HL-60/S4 treated with retinoic acid at 250 ng/mL for 4 days and 3 days (cell line): ENCODE results near the gene CLEC19A.

Experiments
- in situ Hi-C: fragments of 300-500 bp; cut with MboI; formaldehyde crosslinking; loops from 2 replicates; pipeline ENCODE4 v1.7.0; 2022; ENCODE audit warnings: low sequenced_read_pairs

The CLEC19A gene

GRCh38 chr16:19285431-19285830 lies at the start of gene CLEC19A:
Gene CLEC19A, plus strand, starts transcription at chr16:19285731. Its CDS starts 121 bp downstream, at chr16:19285852.
- in situ Hi-C loops, result no loop called here

GRCh38 chr16:19235886-19236285 lies 49.6 kb upstream of the CLEC19A start:
- in situ Hi-C loops, result no loop called here

- in situ Hi-C loops, result no loop called here
Measured at GRCh38 chr16:19236561-19237209, 48.8 kb upstream of the CLEC19A start.

GRCh38 chr16:19238406-19238805 lies 47.1 kb upstream of the CLEC19A start:
- in situ Hi-C loops, result no loop called here

- in situ Hi-C loops, result no loop called here
Measured at GRCh38 chr16:19239511-19240155, 45.9 kb upstream of the CLEC19A start.

GRCh38 chr16:19240494-19240893 lies 45.0 kb upstream of the CLEC19A start:
- in situ Hi-C loops, result no loop called here

- in situ Hi-C loops, result no loop called here
Measured at GRCh38 chr16:19241512-19241911, 44.0 kb upstream of the CLEC19A start.

GRCh38 chr16:19242186-19242585 lies 43.3 kb upstream of the CLEC19A start:
- in situ Hi-C loops, result no loop called here

GRCh38 chr16:19242987-19243575 lies 42.5 kb upstream of the CLEC19A start:
- in situ Hi-C loops, result no loop called here

- in situ Hi-C loops, result no loop called here
Measured at GRCh38 chr16:19245326-19245925, 40.1 kb upstream of the CLEC19A start.

GRCh38 chr16:19252904-19253303 lies 32.6 kb upstream of the CLEC19A start:
- in situ Hi-C loops, result no loop called here

GRCh38 chr16:19254611-19255010 lies 30.9 kb upstream of the CLEC19A start:
- in situ Hi-C loops, result no loop called here

- in situ Hi-C loops, result no loop called here
Measured at GRCh38 chr16:19264123-19264673, 21.3 kb upstream of the CLEC19A start.

GRCh38 chr16:19265380-19265930 lies 20.1 kb upstream of the CLEC19A start:
- in situ Hi-C loops, result no loop called here

- in situ Hi-C loops, result no loop called here
Measured at GRCh38 chr16:19266774-19267173, 18.8 kb upstream of the CLEC19A start.

- in situ Hi-C loops, result no loop called here
Measured at GRCh38 chr16:19269098-19269497, 16.4 kb upstream of the CLEC19A start.

GRCh38 chr16:19274165-19274797 lies 11.2 kb upstream of the CLEC19A start:
- in situ Hi-C loops, result no loop called here

- in situ Hi-C loops, result no loop called here
Measured at GRCh38 chr16:19278403-19278802, 7.1 kb upstream of the CLEC19A start.

GRCh38 chr16:19281246-19281645 lies 4.3 kb upstream of the CLEC19A start:
- in situ Hi-C loops, result no loop called here

- in situ Hi-C loops, result no loop called here
Measured at GRCh38 chr16:19282101-19282500, 3.4 kb upstream of the CLEC19A start.

GRCh38 chr16:19283637-19284036 lies 1.9 kb upstream of the CLEC19A start:
- in situ Hi-C loops, result no loop called here
